ENCODE measurements around the gene PREP. TPM values are rescaled to one million over a fixed set of nuclear protein-coding genes. Genes with fewer than 3 reads are reported as not detected.

The PREP gene
- total RNA-seq, 1 donor: 17.7 TPM

DNA sequence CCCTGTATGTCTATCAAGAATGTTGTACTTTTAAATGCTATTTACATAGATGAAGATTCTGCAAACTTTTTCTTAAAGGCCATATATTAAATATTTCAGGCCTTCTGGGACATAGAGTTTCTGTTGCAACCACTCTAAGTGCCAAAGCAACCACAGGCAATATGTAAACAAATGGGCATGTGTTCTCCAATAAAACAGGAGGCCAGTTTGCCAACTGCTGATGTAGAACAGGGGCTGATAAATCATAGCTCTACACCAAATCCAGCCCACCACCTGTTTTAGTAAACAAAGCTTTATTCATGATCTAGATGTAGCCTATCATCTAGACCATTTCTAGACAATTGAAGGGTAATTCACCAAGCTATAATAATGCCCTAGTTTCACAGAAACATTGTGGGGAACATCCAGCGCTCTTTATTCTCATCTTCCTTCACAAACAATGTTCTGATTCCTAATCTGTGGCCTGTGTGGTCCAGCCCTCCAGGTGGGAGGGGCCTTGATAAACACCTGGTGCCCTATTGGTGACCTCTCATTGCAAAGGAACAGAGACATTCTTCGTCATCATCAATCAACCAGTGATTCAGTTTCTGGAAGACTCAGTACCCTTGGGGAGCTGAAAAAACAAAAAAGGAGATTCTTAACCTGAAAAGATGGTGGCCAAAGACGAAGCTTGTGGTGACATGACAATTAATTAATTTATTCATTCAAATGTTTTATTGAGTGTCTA lies 80.2 kb downstream of the PREP start:
- H3K4me1 ChIP-seq (ENCODE audit: insufficient read depth, low read length): peaks cover 32% of the 10 kb centered on the region
- no peaks in the 10 kb centered on the region for H3K9me3 ChIP-seq (ENCODE audit: low read depth, low read length)
- H2AFZ ChIP-seq (ENCODE audit: low read length): no peak overlapping the region
- no peak for DNase-seq (ENCODE audit: insufficient read length, low spot score, missing footprints)
- H3K4me2 ChIP-seq (ENCODE audit: insufficient read depth, low read length): no peak overlapping the region
- H3K36me3 ChIP-seq (ENCODE audit: insufficient read depth, low read length): peaks cover 14% of the 10 kb centered on the region
- peaks cover 15% of the 10 kb centered on the region for H4K20me1 ChIP-seq (ENCODE audit: insufficient read depth, low read length)
- no peaks in the 10 kb centered on the region for H3K79me2 ChIP-seq (ENCODE audit: insufficient read depth, low read length)
- TF ChIP-seq CTCF (IDR thresholded peaks at IDR 0.05; ENCODE audit: extremely low read depth, low read depth, low read length): no peak
- no peaks in the 10 kb centered on the region for H3K27me3 ChIP-seq (ENCODE audit: insufficient read depth, low read length)
- H3K27ac ChIP-seq (ENCODE audit: low read depth, low read length): no peak overlapping the region
- H3K4me3 ChIP-seq (ENCODE audit: insufficient read depth, low read length): no peak overlapping the region

DNA sequence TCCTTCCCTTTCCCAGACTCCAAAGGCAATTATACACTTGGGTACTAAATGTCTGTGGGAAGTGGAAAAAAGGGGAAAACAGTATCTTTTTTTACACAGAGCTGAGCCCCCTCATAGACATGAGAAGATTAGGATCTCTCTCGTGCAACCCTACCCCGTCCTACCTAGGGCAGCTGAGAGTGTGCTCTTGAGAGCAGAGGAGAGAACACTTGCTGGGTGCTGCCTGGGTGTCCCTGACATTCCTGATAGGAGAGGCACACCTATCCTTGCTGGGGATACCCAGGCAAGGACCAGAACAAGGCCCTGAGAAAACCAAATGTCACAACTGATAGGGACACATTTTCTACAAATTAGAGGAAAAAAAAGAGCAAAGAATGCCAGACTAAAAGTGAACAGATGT lies 81.2 kb downstream of the PREP start:
- no peak for DNase-seq (ENCODE audit: insufficient read length, low spot score, missing footprints)
- Histone ChIP-seq H3K9me3 (ENCODE audit: low read depth, low read length) (no peaks in the 10 kb centered on the region), H3K27me3 (ENCODE audit: insufficient read depth, low read length) (no peaks in the 10 kb centered on the region), H2AFZ (ENCODE audit: low read length) (no peak overlapping the region), H3K27ac (ENCODE audit: low read depth, low read length) (no peak overlapping the region), H4K20me1 (ENCODE audit: insufficient read depth, low read length) (peaks cover 6% of the 10 kb centered on the region), H3K4me3 (ENCODE audit: insufficient read depth, low read length) (no peak overlapping the region), H3K4me1 (ENCODE audit: insufficient read depth, low read length) (peaks cover 23% of the 10 kb centered on the region), H3K36me3 (ENCODE audit: insufficient read depth, low read length) (peaks cover 14% of the 10 kb centered on the region), H3K79me2 (ENCODE audit: insufficient read depth, low read length) (no peaks in the 10 kb centered on the region), H3K4me2 (ENCODE audit: insufficient read depth, low read length) (no peak overlapping the region)
- TF ChIP-seq CTCF (IDR thresholded peaks at IDR 0.05; ENCODE audit: extremely low read depth, low read depth, low read length): no peak

- Histone ChIP-seq H3K79me2 (ENCODE audit: insufficient read depth, low read length) (no peaks in the 10 kb centered on the region), H3K9me3 (ENCODE audit: low read depth, low read length) (no peaks in the 10 kb centered on the region), H3K27me3 (ENCODE audit: insufficient read depth, low read length) (no peaks in the 10 kb centered on the region), H3K4me2 (ENCODE audit: insufficient read depth, low read length) (no peak overlapping the region), H3K27ac (ENCODE audit: low read depth, low read length) (no peak overlapping the region), H2AFZ (ENCODE audit: low read length) (no peak overlapping the region), H3K36me3 (ENCODE audit: insufficient read depth, low read length) (peaks cover 14% of the 10 kb centered on the region), H4K20me1 (ENCODE audit: insufficient read depth, low read length) (peaks cover under 1% of the 10 kb centered on the region), H3K4me1 (ENCODE audit: insufficient read depth, low read length) (peaks cover 18% of the 10 kb centered on the region), H3K4me3 (ENCODE audit: insufficient read depth, low read length) (no peak overlapping the region)
- no peak for TF ChIP-seq CTCF (IDR thresholded peaks at IDR 0.05; ENCODE audit: extremely low read depth, low read depth, low read length)
- no peak for DNase-seq (ENCODE audit: insufficient read length, low spot score, missing footprints)
Observed at GRCh38 chr6:105321207-105321606, 81.7 kb downstream of the PREP start.

DNA sequence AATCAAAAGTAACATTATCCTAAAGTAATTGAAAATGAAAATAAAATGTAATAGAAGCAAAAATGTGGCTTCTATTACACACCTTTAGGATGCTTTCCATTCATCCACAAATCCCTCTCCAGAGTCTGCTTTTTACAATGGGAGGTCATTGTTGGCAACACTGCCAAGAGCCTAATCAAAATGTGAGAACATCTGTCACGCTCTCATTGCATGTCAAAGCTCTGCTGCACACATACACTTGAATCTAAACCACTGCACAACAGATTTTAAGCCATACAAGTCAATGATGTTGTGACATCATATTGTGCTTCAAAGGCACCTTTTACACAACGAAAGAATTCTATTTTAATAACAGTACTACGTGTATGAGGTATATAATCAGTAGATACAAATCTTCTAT lies 82.1 kb downstream of the PREP start:
- Histone ChIP-seq H3K4me3 (ENCODE audit: insufficient read depth, low read length) (no peak overlapping the region), H4K20me1 (ENCODE audit: insufficient read depth, low read length) (no peaks in the 10 kb centered on the region), H2AFZ (ENCODE audit: low read length) (no peak overlapping the region), H3K79me2 (ENCODE audit: insufficient read depth, low read length) (no peaks in the 10 kb centered on the region), H3K9me3 (ENCODE audit: low read depth, low read length) (no peaks in the 10 kb centered on the region), H3K36me3 (ENCODE audit: insufficient read depth, low read length) (peaks cover 14% of the 10 kb centered on the region), H3K4me2 (ENCODE audit: insufficient read depth, low read length) (no peak overlapping the region), H3K27ac (ENCODE audit: low read depth, low read length) (no peak overlapping the region), H3K4me1 (ENCODE audit: insufficient read depth, low read length) (peaks cover 18% of the 10 kb centered on the region), H3K27me3 (ENCODE audit: insufficient read depth, low read length) (no peaks in the 10 kb centered on the region)
- DNase-seq (ENCODE audit: insufficient read length, low spot score, missing footprints): no peak
- no peak for TF ChIP-seq CTCF (IDR thresholded peaks at IDR 0.05; ENCODE audit: extremely low read depth, low read depth, low read length)
